GM19395 (cell line): ENCODE data around the gene TMEM44.
"Not testable (repeated sequence)": the region's sequence is repeated elsewhere in the genome, so short reads cannot be mapped to it uniquely, and the experiment has no call there.

Experiments
- ATAC-seq: cut with Tn5 transposase; IDR thresholded peaks from one replicate; pipeline ENCODE4 v1.9.1; 2021; ENCODE audit warnings: mild to moderate bottlenecking, moderate library complexity; ENCODE audit not compliant: unreplicated experiment

The TMEM44 gene

DNA sequence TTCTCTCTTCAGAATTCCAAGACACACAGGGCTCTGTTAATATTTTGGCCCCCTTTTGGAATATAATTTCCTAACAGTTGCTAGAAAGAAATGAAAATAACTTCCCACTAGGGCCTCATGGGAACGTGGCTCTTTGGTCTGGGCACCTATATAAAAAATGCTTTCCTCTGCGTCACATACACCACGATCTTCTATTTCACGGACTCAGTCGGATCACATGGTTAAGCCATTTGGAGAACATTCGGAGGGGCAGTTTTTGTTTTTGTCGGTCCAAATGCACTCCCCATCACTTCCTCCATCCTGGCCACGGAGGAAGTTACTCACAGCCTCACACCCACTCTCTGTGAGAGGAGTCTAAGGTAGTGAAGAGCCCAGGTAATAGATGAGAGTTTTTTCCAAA is 21.0 kb downstream of the TMEM44 start:
- no peak for ATAC-seq

DNA sequence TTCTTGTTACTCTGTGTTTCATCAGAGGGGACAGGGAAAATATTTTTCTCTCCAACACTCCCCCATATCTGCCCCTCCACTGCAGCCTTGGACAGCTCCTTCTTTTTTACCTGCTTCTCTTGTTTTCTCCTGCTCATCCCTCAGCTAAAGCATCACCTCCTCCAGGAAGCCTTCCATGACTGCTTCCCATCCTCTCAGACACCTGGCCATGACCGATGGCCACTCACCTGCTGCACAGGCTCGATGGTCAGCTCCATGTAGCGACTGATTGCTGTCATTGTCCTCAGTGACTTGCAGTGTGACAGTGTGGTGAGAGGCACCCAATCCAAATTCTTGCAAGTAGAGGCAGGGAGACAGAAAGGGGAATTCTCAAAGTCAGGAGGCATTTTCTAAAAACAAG is 22.5 kb downstream of the TMEM44 start:
- ATAC-seq: no peak

DNA sequence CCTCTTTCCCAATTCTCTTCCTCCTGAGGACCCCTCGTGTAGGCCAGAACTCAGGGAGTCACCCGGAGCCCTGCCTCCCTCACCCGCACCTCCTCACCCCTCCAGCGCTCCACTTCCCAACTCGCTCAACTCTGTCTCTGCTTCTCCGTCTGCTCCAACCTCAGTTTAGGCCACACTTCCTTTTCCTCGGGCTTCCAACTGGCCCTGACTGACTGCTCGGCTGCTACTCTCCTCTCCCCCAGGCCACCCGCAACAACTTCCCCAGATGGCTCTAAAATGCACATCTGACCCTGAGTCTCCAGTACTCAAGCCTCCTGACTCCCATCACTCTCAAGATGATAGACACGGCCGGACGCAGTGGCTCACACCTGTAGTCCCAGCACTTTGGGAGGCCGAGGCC is 23.6 kb downstream of the TMEM44 start:
- no peak for ATAC-seq

DNA sequence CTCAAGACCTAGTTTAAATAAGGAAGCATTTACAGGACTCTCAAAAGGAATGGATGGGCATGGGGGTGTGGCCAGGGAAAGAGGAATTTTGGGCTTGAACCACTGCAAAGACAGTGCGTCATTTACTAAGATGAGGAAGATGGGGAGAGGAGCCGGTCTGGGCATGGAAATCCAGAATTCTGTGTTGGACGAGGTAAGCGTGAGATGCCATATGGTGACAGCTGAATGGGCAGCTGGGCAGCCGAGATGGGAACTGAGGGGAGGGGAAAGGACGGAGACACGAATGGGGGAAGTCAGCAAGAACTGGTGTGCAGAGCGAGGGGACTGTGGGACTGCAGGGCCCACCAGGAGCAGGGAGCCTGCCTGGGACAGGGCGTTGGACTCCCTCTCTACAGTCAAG is 24.2 kb downstream of the TMEM44 start:
- ATAC-seq: no peak

DNA sequence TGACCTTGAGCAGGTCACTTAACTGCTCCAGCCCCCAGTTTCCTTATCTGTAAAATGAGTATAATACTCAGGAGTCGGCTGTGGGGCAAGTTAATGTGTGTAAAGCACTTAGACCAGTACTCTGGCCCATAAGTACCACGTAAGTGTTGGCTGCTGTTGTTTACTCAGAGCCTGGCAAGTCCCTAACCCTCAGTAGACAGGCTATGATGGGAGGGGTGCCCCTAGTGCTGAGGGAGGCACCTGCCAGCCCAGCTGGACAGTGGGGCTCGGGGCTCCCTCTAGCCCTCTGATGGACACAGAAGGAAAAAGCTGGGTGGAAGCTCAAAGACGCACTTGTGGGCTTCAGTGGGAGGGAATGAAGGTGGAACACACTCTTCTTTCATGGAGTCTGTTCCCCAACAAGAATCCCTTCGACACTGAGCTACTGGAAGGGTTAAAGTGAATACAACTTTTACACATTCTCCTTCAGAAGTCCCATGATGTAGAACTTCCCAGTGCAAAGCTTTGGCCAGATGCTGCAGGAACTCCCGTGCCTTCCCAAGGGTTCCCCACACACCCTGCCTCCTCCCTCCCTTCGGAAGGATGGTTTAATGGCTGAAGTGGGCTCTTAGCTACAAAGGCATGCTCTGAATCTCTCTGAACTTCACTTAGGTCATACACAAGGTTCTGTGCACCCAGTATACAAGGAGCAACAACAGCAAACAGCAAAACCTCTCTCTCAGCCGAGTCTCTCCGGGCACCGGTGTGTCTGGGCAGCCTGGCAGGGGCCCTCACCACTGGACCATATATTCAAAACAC is 25.4 kb downstream of the TMEM44 start:
- no peak for ATAC-seq

DNA sequence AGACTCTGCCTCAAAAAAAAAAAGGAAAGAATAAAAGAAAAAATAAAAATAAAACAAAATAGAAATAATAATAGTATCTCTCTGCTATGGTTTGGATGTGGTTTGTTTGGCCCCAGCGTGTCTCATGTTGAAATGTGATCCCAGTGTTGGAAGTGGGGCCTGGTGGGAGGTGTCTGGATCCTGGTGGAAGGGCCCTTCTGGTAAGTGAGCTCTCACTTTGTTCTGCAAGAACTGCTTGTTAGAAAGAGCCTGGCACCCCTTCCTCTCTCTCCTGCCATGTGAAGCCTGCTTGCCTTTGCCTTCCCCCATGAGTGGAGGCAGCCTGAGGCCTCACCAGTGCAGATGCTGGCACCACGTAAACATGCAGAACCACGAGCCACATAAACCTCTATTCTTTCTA is 26.3 kb downstream of the TMEM44 start:
- ATAC-seq: no peak

DNA sequence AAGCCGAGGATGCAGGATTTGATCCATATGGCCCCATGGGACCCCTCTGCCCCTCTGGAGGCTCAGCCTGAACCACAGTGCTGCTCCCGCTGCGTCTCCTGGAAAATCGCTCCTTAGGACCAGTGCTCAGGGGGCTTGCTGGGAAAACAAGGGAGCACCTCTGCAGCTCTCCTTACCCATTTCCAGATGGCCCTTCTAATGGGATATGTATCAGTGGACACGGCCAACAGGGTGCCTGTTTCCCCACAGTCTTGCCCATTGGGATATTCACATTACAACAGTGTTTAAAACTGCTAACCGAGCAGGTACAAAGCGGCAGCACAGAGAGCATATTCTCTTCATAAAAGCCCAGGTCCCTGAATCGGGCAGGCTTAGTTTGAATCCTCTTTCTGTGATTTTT is 27.1 kb downstream of the TMEM44 start:
- no peak for ATAC-seq

DNA sequence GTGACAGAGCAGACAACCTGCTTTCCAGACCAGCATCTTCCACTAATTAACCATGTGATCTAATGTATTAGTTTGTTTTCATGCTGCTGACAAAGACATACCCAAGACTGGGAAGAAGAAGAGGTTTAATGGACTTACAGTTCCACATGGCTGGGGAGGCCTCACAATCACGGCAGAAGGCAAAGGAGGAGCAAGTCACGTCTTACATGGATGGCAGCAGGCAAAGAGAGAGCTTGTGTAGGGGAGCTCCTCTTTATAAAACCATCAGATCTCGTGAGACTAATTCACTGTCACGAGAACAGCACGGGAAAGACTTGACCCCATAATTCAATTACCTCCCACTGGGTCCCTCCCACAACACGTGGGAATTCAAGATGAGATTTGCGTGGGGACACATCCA is 27.9 kb downstream of the TMEM44 start:
- not testable (repeated sequence) for ATAC-seq

DNA sequence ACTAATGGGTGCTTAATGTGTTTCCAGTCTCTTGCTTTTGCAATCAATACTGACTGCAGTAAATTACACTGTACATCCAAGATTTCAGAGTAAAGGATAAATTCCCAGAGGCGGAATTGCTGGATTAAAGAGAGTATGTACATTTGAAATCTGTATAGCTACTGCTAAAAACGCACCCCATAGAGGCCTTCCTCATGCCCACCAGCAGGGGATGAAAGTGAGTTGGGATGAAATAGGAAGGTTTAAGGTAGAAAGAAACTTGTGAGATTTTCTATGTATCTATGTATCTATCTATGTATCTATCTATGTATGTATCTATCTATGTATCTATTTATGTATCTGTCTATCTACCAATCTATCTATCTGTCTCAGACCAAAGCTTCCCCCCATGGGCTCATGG is 28.4 kb downstream of the TMEM44 start:
- ATAC-seq: no peak

DNA sequence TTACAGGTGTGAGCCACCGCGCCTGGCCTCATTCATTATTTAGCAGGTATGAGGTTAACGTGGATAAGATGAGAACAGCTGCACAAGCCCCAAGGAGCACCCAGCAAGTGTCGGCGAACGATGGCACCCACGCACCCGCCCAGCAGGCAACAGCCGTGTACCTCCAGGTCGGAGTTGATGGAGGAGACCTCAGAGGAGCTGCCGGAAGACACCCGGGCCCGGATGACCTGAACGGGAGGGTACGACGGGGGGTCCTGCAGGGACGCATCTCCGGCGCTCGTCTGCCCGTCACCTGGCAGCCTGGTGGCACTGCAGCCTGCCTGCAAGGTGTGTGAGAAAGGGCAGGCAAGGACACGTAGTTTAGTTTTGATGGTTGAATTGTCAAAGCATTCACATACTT is 29.1 kb downstream of the TMEM44 start:
- no peak for ATAC-seq

DNA sequence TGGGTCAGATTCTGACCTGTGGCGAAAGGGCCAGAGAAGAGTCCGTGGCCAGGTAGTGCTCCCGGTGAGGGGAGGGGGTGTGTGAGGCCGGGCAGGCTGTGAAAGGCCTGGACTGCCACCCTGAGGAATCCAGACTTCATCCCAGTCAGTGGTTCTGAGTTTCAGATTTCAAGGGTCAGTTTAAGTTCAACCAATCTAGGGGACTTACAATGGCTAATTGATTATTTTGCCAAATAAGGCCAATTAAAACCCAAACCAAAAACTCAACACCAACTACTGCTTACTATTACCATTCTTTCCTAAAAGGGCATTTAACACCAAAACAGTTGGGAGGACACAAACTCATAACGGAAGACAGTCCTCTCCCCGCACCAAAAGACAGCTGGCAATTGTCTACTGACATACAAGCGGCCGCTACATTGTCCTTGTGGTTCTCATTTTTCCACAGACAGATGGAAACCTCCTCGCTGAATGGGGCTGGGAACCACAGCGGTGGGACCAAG is 30.5 kb downstream of the TMEM44 start:
- ATAC-seq: no peak

DNA sequence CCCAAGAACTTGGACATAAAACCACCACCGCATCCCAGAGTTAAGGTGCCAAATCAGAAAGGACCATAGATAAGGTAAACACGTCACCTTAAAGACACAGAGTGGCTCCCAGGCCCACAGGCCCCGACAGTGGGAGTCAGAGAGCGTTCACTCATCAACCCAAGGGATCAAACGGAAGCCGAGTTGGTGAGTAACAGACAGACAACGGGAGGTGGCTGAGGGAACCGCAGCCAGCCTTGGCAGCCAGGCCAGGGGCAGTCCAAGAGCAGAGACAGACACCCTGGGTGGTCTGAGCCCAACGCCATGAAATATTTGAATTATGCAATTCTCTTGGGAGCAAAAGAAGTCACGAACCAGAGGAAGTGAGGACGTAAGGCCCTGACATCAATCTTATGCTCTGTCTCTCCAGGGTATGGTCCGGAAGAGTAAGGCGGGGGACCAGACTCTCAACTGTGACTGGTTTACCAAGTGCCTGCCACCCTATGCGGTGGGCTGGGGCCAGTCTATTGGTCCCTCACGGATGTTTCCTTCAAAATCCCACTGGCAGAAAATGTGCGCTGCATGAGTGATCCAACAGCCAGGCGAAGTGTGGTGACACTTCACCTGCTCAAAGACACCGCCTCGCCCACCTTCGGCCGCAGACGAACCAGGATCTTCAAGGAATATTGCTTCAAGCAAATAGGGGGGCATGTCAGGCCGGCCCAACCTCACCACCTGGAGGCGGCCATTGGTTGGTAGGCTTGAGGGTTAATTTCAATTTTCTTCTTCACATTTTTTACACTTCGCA is 34.3 kb downstream of the TMEM44 start:
- ATAC-seq: no peak

DNA sequence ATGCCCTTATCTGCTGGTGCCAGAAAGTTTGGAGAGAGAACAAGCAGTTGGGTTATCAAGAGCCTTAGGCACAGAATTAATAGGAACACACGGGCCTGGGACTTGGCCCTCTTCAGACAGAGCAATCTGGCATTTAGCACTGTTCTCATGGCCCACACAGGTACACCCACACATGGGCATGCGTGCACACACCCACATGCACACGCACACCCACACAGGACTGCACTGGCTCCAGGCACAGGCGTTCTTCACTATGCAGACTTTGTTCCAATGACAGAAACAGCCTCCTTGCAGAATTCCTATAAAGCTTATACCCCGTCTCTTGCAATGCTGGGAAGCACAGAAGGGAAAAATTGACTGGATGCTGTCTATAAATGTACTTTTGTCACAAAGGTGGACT is 36.3 kb downstream of the TMEM44 start:
- ATAC-seq: no peak

DNA sequence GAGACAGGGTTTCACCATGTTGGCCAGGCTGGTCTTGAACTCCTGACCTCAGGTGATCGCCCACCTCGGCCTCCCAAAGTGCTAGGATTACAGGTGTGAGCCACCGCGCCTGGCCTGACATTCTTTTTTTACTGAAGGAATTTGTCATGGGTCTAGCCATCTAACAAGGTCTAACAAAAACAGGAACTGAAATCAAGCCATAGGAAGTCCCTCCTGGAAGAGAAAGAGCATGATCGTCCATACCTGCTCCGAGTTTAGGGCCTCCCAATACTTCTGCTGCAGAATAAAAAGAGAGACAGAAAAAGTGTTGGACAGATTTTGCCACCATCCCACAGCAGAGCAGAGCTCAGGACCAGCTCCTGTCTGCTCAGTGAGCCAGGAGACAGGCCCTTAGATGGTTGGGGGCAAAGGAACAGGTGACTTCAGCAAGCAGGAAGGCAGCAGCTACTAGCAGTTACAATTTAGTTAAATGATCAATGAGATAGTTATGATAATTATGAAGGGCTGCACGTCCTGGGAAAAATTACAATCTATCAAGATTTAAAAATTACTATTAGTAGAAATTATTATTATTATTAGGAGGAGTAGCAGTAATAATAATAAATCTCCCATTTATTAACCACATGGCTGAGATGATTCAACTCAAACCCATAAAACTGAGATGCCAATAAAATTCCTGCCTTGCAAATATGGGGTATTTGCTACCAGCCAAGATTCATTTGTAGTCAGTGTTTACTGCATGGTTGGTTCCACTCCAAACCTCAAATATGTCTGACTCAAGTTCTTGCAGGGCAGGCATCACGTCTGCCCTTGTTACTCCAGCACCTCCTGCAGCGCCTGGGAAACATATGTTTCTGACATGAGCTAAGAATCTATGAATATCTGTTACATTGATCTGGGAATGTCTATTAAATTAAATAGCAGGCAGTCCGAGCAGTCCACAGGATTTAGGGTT is 40.1 kb downstream of the TMEM44 start:
- peak; percentile 48 for ATAC-seq

DNA sequence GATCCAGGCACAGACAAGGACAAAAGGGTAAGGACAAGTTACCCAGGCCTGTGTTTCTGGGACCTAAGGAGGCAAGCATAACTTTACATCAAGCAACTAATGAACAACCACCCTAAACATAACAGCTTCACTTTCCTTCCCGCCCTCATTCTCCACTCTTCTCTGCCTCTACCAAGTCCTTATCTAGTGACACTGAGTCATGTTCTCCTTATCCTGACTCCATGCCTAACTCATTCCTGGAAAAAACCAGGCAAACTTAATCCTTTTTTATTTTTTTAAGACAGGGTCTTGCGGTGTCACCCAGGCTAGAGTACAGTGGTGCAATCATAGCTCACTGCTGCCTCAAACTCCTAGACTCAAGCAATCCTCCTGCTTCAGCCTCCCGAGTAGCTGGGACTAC is 44.5 kb downstream of the TMEM44 start:
- no peak for ATAC-seq

DNA sequence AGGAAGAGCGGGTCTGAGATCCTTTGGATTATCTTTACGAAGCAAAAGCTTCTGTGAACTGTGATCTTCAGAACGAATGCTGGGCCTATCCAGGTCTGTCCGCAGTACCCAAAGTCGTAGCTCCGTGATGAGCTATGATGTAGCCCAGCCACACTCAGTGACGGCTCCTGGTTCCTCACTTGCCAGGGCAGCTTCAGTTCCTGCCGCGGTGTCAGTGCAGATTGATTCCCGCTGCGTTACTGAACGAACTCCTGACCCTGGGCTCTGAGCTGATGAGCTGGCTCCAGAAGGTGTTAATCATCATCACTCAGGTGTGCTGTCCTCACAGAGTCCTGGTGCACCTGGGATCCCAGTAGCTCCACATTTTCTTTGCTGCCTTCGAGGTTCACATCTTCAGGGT is 45.0 kb downstream of the TMEM44 start:
- ATAC-seq: no peak

DNA sequence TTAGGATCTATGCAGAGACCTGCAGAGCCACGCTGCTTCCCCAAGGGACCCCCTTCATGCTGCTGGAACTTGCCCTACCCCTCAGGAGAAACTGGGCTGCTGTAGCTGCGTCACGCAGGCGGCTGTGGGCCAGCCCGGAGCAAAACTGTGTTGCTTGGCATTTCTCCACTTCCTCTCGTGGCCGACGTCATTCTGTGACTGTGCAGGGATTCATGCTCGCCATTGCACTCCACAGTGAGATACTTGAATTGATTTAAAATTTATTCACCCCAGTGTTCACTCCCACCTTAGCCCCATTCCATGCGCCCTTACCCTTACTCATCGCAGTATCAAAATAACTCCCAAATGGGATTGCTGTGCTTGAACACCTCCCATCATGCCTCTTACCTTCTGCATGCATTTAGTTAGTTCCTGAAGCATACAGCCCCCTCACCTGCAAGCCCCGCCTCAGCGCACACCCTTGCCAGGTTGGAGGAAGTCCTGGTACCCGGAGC is 45.7 kb downstream of the TMEM44 start:
- ATAC-seq: no peak

DNA sequence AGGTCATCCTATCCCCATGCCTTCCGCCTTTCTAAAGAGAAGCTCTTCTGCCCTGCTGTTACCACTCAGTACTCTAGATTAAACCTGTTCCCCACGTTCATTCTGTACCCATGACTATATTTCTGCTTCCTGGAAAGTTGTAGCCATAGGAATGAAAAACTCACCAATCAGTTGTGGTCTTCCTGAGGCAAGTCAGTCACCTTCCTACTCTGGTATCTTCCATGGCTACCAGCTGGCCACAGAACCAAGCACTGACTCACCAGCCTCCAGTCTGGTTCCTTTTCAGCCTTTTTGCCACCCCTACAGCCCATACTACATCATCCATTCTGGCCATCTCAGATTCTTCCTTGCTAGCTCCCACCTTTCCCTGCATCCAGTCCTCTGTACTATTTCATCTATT is 46.4 kb downstream of the TMEM44 start:
- no peak for ATAC-seq

DNA sequence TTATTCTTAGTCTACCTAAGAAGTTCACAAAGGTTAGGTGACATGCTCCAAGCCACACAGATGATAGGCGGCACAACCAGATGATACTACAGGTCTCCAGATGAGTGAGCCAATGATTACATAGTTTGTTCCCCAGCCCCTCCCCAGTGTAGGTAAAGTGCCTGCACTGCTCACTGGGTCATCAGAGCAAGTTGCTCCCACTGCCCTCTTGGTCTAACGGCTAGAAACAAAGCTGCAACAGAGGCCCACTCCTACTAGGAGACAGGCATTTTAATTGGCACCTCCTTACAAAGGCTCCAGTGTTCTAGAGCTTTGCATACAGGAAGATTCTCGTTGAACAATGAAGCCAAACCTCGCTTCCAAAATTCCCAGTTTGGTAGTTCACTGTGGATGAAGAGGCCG is 47.3 kb downstream of the TMEM44 start:
- ATAC-seq: no peak

DNA sequence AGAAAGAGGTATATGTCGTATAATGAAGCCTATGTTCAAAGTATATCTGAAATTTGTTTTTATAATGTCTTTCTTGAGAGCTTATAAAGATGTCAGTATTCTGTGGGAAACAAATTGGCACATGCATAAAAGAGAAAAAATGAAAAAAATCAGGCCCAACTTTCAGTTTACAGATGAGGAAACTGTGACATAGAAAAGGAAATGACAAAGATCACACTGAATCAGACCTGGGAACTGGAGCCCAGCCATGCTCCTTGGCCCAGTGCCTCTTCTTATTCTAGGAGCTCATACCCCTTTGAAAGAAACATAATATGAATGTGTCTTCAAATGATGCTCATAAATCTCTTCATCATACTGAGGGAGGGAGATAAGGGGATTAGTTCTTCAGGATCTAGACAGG is 48.4 kb downstream of the TMEM44 start:
- no peak for ATAC-seq

DNA sequence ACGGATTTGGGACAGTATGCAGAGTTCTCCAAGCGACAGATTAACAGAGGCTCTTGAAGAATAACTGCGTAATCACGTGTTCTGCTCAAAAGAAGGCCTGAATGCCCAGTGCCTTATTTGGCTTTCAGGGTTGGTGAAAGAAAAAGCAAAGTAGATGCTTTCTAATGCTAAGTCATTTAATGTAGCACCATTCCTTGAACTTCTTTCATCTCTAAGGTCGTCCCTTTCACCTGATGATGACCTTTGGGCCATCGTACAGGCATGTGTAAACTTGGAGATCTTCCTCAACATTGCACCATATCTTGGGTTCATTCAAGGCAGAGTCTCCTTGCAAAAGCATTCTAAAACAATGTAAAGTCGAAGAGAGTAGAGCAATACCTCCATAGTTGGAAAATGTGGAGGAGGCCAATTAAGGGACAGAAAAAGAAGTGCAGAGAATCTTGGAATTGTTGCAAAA is 48.9 kb downstream of the TMEM44 start:
- no peak for ATAC-seq
